ENCODE results near the gene MAP2K3. TPM values are rescaled to one million over a fixed set of nuclear protein-coding genes. Genes with fewer than 3 reads are reported as not detected.
"Not testable (repeated sequence)": the region's sequence is repeated elsewhere in the genome, so short reads cannot be mapped to it uniquely, and the experiment has no call there.

Gene MAP2K3
- total RNA-seq, 2 experiments from 2014 or later: 27.8 to 71.5 TPM

- H3K36me3 ChIP-seq (ENCODE audit: insufficient read depth, low read length): peaks cover 16% of the 10 kb centered on the region
- CTCF ChIA-PET (ENCODE audit: unreplicated experiment): no interaction called here
- intact Hi-C loops (cut with micrococcal nuclease; ENCODE audit: unreplicated experiment): no loop called here
- H3K4me2 ChIP-seq (ENCODE audit: low read length): no peak overlapping the region
- no peaks in the 10 kb centered on the region for H3K9me2 ChIP-seq (ENCODE audit: insufficient read depth, low read length)
- POLR2A ChIA-PET: interaction anchor here (0.6 kb wide), 1 partner anchor 1819 kb away, joined by 4 read pairs; no protein-coding TSS in a partner anchor
- DNase-seq (ENCODE audit: low spot score): no peak
- no peaks in the 10 kb centered on the region for H3K9me3 ChIP-seq (ENCODE audit: low read length)
- no TSS peak for BruUV-seq (replicated peaks)
- no peak for TF ChIP-seq CTCF (conservative IDR thresholded peaks at IDR 0.05; ENCODE audit: low read length)
- no peak for TF ChIP-seq EZH2phosphoT487 (IDR thresholded peaks at IDR 0.05; ENCODE audit: borderline replicate concordance, low read depth, low read length)
- no peak overlapping the region for H2AFZ ChIP-seq (ENCODE audit: low read length)
- no peak overlapping the region for H3K4me3 ChIP-seq (ENCODE audit: low read depth, low read length, poor library complexity, severe bottlenecking)
- no peak overlapping the region for H3K27ac ChIP-seq (ENCODE audit: low read depth, low read length, poor library complexity, severe bottlenecking)
- no peaks in the 10 kb centered on the region for H3K79me2 ChIP-seq (ENCODE audit: insufficient read depth, low read depth, low read length)
- H4K20me1 ChIP-seq (ENCODE audit: insufficient read depth, low read length): no peaks in the 10 kb centered on the region
- peaks cover 4% of the 10 kb centered on the region for H3K4me1 ChIP-seq (ENCODE audit: insufficient read depth, low read length, poor library complexity, severe bottlenecking)
Observed at GRCh38 chr17:21313320-21313719, 28.8 kb downstream of the MAP2K3 start.

- H3K36me3 ChIP-seq (ENCODE audit: insufficient read depth, low read length): peaks cover 12% of the 10 kb centered on the region
- H2AFZ ChIP-seq (ENCODE audit: low read length); H3K4me1 ChIP-seq (ENCODE audit: insufficient read depth, low read length, poor library complexity, severe bottlenecking); H3K9me2 ChIP-seq (ENCODE audit: insufficient read depth, low read length); BruUV-seq (replicated peaks); POLR2A ChIA-PET; H3K79me2 ChIP-seq (ENCODE audit: insufficient read depth, low read depth, low read length); H3K27ac ChIP-seq (ENCODE audit: low read depth, low read length, poor library complexity, severe bottlenecking); H3K9me3 ChIP-seq (ENCODE audit: low read length); H3K4me2 ChIP-seq (ENCODE audit: low read length); intact Hi-C loops (cut with micrococcal nuclease; ENCODE audit: unreplicated experiment); DNase-seq (ENCODE audit: low spot score); H4K20me1 ChIP-seq (ENCODE audit: insufficient read depth, low read length); CTCF ChIA-PET (ENCODE audit: unreplicated experiment); H3K4me3 ChIP-seq (ENCODE audit: low read depth, low read length, poor library complexity, severe bottlenecking): not testable (repeated sequence)
Observed at GRCh38 chr17:21313761-21314160, 29.2 kb downstream of the MAP2K3 start.

GRCh38 chr17:21314261-21314664 is 29.8 kb downstream of the MAP2K3 start:
- intact Hi-C loops (cut with micrococcal nuclease; ENCODE audit: unreplicated experiment); H3K9me2 ChIP-seq (ENCODE audit: insufficient read depth, low read length); H2AFZ ChIP-seq (ENCODE audit: low read length); H3K36me3 ChIP-seq (ENCODE audit: insufficient read depth, low read length); H3K4me1 ChIP-seq (ENCODE audit: insufficient read depth, low read length, poor library complexity, severe bottlenecking); H3K27ac ChIP-seq (ENCODE audit: low read depth, low read length, poor library complexity, severe bottlenecking); DNase-seq (ENCODE audit: low spot score); H3K9me3 ChIP-seq (ENCODE audit: low read length); BruUV-seq (replicated peaks); H3K4me2 ChIP-seq (ENCODE audit: low read length); H3K4me3 ChIP-seq (ENCODE audit: low read depth, low read length, poor library complexity, severe bottlenecking); H4K20me1 ChIP-seq (ENCODE audit: insufficient read depth, low read length); POLR2A ChIA-PET; CTCF ChIA-PET (ENCODE audit: unreplicated experiment); H3K79me2 ChIP-seq (ENCODE audit: insufficient read depth, low read depth, low read length): not testable (repeated sequence)

- TSS peak; percentile 43 for BruUV-seq (replicated peaks)
- intact Hi-C loops (cut with micrococcal nuclease; ENCODE audit: unreplicated experiment); H4K20me1 ChIP-seq (ENCODE audit: insufficient read depth, low read length): not testable (repeated sequence)
Observed at GRCh38 chr17:21314701-21315111, 30.2 kb downstream of the MAP2K3 start.

GRCh38 chr17:21315246-21316000 is 30.9 kb downstream of the MAP2K3 start:
- CTCF ChIA-PET (ENCODE audit: unreplicated experiment); intact Hi-C loops (cut with micrococcal nuclease; ENCODE audit: unreplicated experiment); BruUV-seq (replicated peaks): not testable (repeated sequence)

More at GRCh38 chr17:21314701-21315111, 30.2 kb downstream of the MAP2K3 start:
- H2AFZ ChIP-seq (ENCODE audit: low read length); H3K4me1 ChIP-seq (ENCODE audit: insufficient read depth, low read length, poor library complexity, severe bottlenecking); H3K36me3 ChIP-seq (ENCODE audit: insufficient read depth, low read length); H3K9me3 ChIP-seq (ENCODE audit: low read length); H3K9me2 ChIP-seq (ENCODE audit: insufficient read depth, low read length); H3K4me3 ChIP-seq (ENCODE audit: low read depth, low read length, poor library complexity, severe bottlenecking); CTCF ChIA-PET (ENCODE audit: unreplicated experiment); POLR2A ChIA-PET; H3K79me2 ChIP-seq (ENCODE audit: insufficient read depth, low read depth, low read length); H3K4me2 ChIP-seq (ENCODE audit: low read length); DNase-seq (ENCODE audit: low spot score); H3K27ac ChIP-seq (ENCODE audit: low read depth, low read length, poor library complexity, severe bottlenecking): not testable (repeated sequence)

More at GRCh38 chr17:21315246-21316000, 30.9 kb downstream of the MAP2K3 start:
- H2AFZ ChIP-seq (ENCODE audit: low read length); H4K20me1 ChIP-seq (ENCODE audit: insufficient read depth, low read length); H3K9me3 ChIP-seq (ENCODE audit: low read length); H3K36me3 ChIP-seq (ENCODE audit: insufficient read depth, low read length); H3K27ac ChIP-seq (ENCODE audit: low read depth, low read length, poor library complexity, severe bottlenecking); H3K4me1 ChIP-seq (ENCODE audit: insufficient read depth, low read length, poor library complexity, severe bottlenecking); H3K4me3 ChIP-seq (ENCODE audit: low read depth, low read length, poor library complexity, severe bottlenecking); POLR2A ChIA-PET; DNase-seq (ENCODE audit: low spot score); H3K9me2 ChIP-seq (ENCODE audit: insufficient read depth, low read length); H3K4me2 ChIP-seq (ENCODE audit: low read length); H3K79me2 ChIP-seq (ENCODE audit: insufficient read depth, low read depth, low read length): not testable (repeated sequence)
